HEK293 (cell line): ENCODE data around the gene CSAD.

Experiments
- KLF1 ChIP-seq: fragments of 450-650 bp; formaldehyde crosslinking; IDR thresholded peaks from 2 replicates; pipeline ENCODE4 v1.5.1; 2016; ENCODE audit warnings: missing biosample characterization, missing genetic modification characterization
- ZBTB21 ChIP-seq: fragments of 450-650 bp; formaldehyde crosslinking; IDR thresholded peaks from 2 replicates; pipeline ENCODE4 v1.5.1; 2017; ENCODE audit warnings: missing biosample characterization, missing genetic modification characterization
- ZNF837 ChIP-seq: fragments of 450-650 bp; formaldehyde crosslinking; IDR thresholded peaks from 2 replicates; pipeline ENCODE4 v1.5.1; 2016; ENCODE audit warnings: missing biosample characterization, missing genetic modification characterization

DNA sequence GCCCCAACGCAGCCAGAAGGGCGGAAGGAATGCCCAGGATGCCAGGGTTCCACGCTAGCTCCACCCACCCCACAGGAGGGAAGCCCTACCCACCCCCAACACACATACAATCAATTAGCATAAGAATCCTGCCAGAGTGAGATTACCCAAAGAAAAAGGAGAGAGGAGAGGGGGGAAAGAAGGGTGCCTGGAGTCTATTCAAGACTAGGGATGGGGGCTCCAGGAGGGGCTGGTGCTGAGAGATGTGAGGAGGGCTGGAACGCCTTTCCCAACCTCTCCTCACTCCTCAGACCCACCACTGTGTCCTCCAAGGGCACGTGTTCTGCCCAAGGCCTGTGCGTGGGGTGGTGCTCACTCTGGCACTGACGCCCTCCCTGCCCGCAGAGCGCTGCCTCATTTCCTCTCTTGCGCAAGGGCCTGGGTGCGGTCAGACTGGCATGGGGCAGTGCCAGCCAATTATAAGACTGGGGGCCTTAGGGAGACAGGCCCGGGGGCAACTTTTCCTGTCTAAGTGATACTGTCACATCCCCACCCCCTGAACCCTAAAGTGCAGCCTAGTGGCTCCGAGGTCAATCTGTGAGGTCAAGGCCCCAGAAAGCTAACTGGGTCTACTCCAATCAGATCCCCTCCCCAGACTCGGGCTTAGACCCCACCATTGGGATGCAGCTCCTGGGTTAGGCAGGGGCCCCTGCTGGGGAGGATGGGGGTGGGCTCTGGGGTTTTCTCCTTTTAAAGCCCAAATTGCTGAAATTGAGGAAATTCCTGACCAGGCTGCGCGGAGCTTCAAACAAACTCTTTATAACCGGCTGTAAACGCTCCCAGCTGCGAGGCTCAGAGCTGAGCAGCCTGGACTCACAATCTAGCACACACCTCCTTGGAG, 36.6 kb upstream of the CSAD start:
- TF ChIP-seq ZBTB21 (tag by site-specific recombination) (no peak), ZNF837 (tag by site-specific recombination) (no peak), KLF1 (tag by site-specific recombination) (no peak)
